GM18526 (cell line): Measurements from ENCODE around the gene TOMM7.

ENCODE experiments used
- POLR2A ChIP-seq: IDR thresholded peaks from 3 replicates; pipeline ENCODE4 v1.6.1; 2011; ENCODE audit not compliant: insufficient read length; ENCODE audit errors: extremely low read depth

TOMM7 gene

DNA sequence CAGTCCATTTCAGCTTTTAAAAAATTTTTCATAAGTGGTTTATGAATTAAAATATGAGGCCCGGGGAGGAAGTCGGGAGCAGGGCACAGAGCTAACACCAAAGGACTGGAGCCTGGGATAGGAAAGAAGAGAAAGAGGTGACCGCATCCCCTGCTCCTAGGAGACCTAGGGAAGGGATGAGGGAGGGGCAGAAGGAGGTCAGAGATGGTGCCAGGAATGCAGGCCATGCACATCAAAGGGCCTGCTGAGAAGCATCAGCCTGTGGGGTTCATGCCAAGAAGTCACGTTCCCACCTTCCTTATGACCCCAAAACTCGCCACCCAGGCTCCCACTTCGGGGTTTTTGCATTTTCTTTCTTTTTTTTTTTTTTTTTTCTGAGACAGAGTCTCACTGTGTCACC lies 14.7 kb upstream of the TOMM7 start:
- no peak for TF ChIP-seq POLR2A

DNA sequence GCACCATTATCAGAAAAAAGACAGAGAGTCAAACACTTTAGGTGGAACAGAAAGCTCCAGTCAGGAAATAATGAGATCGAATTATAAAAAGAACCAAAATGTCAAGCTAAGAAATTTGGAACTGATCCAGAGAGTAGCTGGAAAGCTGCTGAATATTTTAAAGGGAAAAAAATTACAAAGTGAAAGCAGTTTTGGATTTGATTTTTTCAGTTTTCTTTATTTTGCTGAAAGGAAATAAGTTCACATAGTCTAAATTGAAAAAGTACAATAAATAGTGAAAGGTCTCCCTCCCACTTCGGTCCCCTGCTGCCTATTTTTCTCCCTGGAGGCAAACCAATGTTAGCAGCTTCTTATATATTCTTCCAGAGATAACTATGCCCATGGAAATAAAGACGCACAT lies 11.3 kb upstream of the TOMM7 start:
- TF ChIP-seq POLR2A = no peak

DNA sequence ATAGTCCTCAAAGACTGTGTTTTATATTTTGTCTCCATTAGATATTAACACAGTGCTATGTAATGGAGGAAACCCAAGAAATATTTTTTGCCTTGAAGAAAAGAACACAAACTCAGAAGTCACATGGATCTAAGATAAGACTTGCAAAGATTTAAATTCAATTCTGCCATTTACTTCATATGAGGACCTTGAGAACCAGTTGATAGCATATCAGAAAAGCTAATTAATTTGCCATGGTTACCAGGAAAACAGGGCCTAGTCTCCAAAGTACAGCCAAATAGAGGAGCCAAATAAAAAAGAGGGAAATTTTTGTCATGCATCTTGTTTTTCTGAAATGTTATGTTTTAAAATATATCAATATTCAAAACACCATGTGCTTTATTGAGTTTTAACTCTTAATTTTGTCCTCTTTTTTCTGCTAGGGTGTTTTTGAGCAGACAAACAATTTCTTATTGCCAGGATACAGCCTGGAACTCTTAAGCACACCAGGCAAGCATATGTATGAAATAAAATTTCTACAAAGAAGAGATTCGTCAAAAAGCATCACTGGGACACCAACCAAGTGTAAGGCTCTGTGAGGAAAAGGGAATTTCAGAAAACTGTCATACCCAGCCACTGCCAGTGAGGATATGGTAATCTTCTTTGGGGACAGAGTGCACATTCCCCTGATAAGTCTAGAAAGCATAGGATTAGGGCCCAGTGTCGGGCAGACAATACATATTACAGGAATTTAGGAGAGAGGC lies 10.6 kb upstream of the TOMM7 start:
- TF ChIP-seq POLR2A = no peak

DNA sequence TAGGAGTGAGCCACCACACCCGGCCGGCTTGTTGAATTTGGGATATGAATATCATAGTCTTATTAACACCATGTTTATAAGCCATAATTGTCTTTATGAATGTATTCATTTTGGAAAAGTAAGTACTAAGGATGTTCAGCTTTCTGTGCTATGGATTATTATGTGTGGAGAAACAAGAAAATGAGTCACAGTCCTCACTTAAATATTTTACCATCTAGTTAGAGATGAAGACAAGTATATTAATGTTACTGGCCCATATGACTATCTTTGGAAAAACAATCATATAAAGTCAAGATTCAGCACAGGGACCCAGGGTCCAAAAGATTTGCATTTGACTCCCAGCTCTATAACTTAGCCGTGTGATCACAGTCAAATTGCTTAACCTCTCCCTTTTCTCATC lies 9.8 kb upstream of the TOMM7 start:
- no peak for TF ChIP-seq POLR2A

DNA sequence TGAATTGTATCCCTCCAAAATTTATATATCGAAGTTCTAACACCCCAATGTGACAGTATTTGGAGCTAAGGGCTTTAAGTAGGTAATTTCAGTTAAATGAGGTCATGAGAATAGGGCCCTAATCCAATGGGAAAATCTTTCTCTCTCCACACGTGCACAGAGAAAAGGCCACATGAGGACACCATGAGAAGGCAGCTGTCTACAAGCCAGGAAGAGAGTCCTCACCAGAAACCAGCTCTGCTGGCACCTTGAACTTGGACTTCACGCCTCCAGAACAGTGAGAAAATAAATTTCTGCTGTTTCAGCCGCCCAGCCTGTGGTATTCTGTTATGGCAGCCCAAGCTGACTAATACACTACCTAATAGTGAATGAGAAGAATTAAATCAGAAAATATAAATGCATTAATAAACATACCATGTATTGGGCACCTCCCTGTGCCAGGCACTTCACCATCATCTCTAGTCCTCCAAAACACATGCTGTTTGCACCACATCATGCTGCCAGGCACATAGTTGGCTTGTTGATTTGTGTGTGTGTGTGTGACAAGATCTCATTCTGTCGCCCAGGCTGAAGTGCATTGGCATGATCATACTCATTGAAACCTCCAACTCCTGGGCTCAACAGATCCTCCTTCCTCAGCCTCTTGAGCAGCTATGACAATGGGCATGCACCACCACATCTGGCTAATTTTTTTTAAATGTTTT lies 9.1 kb upstream of the TOMM7 start:
- no peak for TF ChIP-seq POLR2A

DNA sequence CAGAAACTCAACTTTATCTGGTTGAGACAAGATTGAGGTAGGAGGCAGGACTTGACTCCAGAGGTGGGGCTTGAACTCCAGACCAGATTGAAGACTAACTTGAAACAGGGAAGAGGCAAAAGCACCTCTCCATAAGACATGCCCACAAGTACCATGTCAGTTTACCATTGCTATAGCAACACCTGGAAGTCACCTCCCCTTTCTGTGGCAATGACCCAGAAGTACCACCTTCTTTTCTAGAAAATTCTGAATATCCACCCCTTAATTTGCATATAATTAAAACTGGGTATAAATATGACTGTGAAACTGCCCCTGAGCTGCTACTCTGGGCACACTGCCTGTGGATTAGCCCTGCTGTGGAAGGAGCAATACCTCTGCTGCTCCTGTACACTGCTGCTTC lies 4.9 kb upstream of the TOMM7 start:
- TF ChIP-seq POLR2A = no peak

DNA sequence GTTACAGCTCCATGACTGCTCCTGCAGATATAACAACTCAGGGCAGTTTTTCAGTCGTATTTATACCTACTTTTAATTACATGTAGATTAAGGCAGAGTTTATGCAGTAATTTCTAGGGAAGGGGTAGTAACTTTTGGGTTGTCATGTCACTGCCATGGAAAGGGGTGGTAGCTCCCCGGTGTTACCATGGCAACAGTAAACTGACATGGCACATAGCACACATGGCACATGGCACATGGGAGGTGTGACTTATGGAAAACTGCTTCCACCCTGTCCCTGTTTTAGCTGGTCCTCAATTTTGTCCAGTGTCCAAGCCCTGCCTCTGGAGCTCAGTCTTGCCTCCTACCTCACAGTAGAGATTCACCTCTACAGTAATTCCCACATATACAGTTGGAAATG lies 3.9 kb upstream of the TOMM7 start:
- TF ChIP-seq POLR2A = no peak

DNA sequence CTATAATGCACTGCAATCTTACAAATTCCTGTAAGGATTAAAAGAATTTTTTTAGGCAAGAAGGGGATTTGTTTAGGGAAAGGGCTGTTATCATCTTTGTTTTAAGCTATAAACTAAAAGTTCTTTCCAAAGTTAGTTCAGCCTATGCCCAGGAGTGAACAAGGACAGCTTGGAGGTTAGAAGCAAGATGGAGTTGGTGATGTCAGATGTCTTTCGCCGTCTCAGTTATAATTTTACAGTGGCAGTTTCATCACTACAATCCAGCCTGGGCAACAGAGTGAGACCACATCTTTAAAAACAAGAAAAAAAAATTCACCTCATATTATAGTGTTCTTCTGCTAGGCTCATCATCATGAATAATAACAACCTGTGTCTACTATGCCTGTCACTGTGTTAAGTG lies 2.1 kb upstream of the TOMM7 start:
- no peak for TF ChIP-seq POLR2A

DNA sequence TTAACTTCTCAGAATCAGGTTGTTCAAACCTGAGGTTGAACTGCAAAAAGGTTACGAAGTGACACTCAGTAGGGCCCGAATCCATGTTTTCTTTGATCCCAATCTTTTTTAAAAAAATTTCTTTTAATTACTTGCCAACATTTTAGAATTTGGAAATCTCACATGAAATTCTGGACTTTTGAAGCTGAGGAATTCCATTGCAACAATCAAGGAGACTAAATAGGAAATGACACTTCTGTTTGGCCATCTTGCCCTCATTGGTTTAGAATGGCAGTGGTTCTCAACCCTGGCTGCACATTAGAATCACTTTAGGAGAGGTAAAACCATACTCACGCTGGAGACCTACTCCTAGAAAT lies 471 bp upstream of the TOMM7 start:
- TF ChIP-seq POLR2A = no peak

DNA sequence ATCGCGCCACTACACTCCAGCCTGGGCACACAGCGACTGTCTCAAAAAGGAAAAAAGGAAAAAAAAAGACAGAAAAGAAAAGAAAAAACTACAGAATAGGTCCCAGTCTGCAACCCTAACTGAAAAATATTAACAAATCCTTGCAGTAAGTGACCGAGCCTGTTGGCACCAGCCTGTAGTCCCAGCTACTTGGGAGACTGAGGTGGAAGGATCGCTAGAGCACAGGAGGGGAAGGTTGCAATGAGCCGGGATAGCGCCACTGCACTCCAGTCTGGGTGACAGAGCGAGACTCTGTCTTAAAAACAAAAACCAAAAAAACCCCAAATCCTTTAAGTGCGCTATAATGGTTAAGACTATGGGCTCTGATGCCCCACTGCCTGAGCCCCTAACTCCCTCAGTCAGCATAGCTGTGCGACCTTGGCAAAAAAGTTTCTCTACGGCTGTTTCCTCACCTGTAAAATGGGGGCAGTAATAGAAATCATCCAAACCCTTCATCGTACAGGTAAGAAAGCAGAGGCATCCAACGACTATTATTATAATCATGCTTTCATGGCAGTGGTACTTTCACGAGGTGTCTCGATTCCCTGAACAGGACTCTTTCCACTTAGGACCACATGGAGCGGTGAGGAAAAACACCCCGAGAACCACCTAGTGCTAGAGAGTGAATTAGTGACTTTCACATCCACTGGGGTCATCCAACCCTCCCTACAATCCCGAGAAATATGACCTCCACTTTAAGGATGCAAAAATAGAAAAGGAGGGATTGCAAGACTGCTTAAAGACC lies 755 bp downstream of the TOMM7 start:
- TF ChIP-seq POLR2A = no peak

DNA sequence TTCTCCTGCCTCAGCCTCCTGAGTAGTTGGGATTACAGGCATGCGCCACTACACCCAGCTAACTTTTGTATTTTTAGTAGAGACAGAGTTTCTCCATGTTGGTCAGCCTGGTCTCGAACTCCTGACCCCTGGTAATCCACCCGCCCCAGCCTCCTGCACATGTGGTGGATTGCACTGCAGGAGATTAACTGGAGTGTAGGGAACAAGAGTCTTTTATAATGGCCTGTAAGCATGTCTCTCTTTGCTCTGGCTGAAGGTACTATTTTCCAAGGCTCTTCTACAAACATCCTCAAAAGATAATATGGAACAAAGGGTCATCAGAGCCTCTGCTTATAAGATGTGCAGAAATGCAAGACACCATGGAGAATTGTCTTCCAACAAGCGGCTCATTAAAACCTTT lies 3.2 kb downstream of the TOMM7 start:
- TF ChIP-seq POLR2A = no peak

DNA sequence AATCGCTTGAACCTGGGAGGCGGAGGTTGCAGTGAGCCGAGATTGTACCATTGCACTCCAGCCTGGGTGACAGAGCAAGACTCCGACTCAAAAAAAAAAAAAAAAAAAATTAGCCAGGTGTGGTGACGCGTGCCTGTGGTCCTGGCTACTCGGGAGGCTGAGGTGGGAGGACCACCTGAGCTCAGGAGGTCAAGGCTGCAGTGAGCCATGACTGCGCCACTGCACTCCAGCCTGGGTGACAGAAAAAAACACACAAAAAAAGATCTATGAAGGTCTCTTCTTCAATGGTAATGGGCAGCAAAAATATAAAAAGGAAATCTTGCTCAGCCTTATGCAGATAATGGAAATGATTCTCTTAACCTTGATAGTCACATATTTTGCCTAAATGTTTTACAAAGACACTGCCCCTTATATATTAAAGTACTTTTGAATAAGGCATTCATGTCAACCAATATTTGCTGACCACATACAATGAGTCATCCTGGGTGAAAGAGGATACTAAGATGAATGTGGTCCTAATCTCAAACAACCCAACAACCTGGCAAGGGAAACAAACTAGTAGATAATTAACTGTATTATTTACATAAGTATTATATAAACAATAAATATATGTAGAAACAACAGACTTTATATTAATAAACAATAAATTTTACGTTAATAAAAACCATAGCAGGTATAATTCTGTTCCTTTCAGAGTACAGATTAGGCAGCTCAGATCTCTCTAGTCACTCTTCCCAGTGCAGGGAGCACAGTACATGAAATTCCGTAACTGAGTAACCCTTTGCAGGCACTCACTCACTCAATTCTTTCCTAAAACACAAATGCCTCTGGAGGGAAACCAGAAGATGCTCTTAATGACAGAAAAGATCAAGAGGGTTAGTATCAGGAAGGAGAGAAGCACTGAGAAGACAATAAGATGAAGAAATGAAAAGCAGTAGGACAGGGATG lies 8.1 kb downstream of the TOMM7 start:
- no peak for TF ChIP-seq POLR2A

DNA sequence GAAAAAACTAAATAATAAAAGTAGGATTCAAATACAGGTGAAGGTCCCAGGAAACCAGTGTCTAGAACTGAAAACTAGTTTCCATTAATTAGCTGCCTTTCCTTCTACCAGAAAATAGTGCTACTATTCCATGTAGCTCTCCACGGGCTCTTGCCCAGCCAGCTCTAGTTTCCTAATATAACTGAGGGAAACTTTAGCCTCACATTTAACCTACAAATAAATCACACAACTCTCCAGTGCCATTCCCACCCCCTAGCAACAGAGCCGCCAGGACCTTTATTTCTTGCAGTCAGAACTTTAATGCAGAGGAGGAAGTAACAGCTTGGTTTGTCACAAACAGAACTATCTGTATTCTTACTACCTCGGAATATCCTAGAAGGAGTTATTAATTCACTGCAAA lies 10.3 kb downstream of the TOMM7 start:
- TF ChIP-seq POLR2A = no peak

DNA sequence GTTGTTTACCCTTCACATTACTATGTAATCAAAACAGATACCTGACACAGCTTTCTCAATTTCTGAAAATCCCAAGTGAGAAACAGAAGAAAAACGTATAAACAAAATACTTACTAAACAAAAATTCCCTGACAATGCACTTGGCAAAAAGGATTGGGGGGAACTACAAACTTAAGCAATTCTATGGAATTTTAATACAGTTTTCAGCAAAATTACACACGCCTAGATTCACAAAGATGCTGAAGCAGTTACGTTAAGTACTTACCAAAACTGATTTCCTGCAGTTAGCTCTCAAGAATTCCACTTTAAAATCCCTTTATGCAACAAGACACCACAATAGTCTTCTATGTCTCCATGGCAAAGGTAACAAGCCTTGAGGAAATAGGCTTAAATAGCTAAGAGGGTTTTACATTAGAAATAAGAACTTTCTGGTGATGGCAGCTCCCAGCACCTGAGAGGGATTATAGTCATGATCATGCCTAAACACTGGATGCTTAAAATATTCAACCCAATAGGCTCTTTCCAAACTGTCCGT lies 10.8 kb downstream of the TOMM7 start:
- no peak for TF ChIP-seq POLR2A

DNA sequence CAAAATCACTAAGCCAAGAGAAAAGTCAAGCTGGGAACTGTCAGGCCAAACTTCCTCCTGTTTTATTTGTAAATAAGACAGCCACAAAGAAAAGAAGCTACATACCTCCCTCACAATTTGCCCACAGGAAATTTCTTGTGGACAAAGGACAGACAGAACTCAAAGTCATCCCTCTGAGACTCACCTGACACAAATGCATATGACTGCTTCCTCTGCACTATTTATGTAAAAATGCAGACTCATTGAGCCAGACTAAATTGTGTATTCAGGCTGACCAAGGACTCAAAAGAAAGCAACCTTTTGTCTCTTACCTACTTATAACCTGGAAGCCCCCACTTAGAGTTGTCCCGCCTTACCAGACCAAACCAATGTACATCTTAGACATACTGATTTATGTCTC lies 11.8 kb downstream of the TOMM7 start:
- no peak for TF ChIP-seq POLR2A
